Stimulated activated CD8-positive, alpha-beta memory T cell treated with anti-CD3 and anti-CD28 coated beads, Interleukin-12 subunit alpha, Interleukin-12 subunit beta, amount 100 ng/mL, for 4 hours (primary cell): ENCODE data around the gene GPATCH1.
"Not testable (repeated sequence)": the region's sequence is repeated elsewhere in the genome, so short reads cannot be mapped to it uniquely, and the experiment has no call there.

Experiments used
- DNase-seq: peaks from one replicate; pipeline ENCODE4 v3.0.0-alpha.2; 2020; ENCODE audit warnings: low read depth

Gene GPATCH1, protein sequence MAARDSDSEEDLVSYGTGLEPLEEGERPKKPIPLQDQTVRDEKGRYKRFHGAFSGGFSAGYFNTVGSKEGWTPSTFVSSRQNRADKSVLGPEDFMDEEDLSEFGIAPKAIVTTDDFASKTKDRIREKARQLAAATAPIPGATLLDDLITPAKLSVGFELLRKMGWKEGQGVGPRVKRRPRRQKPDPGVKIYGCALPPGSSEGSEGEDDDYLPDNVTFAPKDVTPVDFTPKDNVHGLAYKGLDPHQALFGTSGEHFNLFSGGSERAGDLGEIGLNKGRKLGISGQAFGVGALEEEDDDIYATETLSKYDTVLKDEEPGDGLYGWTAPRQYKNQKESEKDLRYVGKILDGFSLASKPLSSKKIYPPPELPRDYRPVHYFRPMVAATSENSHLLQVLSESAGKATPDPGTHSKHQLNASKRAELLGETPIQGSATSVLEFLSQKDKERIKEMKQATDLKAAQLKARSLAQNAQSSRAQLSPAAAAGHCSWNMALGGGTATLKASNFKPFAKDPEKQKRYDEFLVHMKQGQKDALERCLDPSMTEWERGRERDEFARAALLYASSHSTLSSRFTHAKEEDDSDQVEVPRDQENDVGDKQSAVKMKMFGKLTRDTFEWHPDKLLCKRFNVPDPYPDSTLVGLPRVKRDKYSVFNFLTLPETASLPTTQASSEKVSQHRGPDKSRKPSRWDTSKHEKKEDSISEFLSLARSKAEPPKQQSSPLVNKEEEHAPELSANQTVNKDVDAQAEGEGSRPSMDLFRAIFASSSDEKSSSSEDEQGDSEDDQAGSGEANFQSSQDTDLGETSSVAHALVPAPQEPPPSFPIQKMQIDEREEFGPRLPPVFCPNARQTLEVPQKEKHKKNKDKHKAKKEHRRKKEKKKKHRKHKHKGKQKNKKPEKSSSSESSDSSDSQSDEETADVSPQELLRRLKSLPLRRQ

GRCh38 chr19:33080761-33081681, at the start of gene GPATCH1:
Gene GPATCH1 (plus strand): TSS chr19:33081181. CDS start chr19:33081194, 13 bp downstream.
- DNase-seq = peak; percentile 71

DNA sequence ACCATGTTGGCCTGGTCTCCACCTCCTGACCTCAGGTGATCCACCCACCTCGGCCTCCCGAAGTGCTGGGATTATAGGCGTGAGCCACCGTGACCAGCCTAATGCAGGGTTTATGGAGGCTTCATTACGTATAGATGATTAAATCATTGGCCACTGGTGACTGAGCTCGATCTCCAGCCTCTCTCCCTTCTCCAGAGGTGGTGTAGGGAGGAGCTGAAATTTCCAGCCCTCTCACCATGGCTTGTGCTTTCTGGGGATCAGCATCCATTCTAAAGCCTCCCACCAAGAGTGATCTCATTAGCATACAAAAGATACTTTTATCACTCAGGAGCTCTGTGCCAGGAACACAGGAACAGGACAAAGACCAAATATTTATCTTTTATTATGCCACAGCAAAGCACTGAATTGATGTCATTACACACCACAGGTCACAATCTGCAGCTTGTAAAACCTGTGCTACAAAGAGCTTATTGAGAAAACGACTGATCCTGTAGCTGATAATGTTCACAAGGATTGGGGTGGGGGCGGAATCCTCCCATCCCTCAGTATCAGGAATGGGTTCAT, 48.7 kb upstream of the GPATCH1 start:
- no peak for DNase-seq

GRCh38 chr19:33035461-33035860, 45.5 kb upstream of the GPATCH1 start:
- no peak for DNase-seq

DNA sequence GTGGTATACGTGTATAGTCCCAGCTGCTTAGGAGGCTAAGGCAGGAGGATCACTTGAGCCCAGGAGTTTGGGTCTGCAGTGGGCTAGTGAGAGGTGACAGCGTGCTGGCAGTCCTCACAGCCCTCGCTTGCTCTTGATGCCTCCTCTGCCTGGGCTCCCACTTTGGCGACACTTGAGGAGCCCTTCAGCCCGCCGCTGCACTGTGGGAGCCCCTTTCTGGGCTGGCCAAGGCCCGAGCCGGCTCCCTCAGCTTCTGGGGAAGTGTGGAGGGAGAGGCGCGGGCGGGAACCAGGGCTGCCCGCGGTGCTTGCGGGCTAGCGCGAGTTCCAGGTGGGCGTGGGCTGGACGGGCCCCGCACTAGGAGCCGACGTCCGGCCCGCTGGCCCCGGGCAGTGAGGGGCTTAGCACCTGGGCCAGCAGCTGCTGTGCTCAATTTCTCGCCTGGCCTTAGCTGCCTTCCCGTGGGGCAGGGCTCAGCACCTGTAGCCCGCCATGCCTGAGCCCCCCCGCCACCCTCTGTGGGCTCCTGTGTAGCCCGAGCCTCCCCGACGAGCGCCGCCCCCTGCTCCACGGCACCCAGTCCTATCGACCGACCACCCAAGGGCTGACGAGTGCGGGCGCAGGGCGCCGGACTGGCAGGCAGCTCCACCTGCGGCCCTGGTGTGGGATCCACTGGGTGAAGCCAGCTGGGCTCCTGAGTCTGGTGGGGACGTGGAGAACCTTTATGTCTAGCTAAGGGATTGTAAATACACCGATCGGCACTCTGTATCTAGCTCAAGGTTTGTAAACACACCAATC, 44.4 kb upstream of the GPATCH1 start:
- DNase-seq = not testable (repeated sequence)

GRCh38 chr19:33037168-33038025, 43.6 kb upstream of the GPATCH1 start:
- DNase-seq = not testable (repeated sequence)

DNA sequence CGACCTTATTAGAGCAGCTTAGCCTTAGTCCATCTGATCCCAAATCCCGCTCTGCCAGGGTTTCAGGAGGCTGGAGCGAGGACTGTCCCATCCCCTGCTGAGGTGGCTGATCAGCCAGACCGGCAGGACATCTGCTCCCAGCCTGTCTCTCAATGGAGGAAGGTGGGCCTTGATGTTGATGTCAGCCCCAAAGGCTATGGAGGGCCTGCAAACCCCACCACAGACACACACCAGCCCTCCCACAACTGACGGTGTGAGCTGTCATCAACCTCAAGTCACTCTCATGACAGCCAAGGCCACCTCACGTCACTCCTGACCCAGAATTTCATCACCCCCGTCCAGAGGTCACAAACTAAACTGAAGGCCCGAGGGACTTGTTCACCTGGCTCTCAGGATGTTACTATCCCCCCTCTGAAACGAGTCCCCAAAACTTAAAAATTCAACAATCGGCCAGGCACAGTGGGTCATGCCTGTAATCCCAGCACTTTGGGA, 41.8 kb upstream of the GPATCH1 start:
- no peak for DNase-seq

DNA sequence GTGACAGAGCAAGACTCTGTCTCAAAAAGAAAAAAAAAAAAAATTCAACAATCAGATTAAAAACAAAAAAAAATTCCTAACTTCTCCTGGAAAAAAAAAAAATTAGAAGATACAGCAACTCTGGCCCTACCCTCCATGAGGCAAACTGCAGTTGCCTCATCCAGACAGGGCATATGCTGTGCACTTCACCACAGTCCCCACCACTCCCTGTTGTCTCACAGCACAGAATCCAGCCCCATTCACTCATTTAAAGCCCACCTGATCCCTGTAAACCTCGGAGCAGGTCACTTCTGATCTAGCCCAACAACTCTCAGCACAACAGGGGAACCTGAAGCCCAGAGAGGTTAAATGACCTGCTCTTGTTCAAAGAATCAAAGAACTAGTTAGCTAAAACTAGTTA, 41.2 kb upstream of the GPATCH1 start:
- no peak for DNase-seq

DNA sequence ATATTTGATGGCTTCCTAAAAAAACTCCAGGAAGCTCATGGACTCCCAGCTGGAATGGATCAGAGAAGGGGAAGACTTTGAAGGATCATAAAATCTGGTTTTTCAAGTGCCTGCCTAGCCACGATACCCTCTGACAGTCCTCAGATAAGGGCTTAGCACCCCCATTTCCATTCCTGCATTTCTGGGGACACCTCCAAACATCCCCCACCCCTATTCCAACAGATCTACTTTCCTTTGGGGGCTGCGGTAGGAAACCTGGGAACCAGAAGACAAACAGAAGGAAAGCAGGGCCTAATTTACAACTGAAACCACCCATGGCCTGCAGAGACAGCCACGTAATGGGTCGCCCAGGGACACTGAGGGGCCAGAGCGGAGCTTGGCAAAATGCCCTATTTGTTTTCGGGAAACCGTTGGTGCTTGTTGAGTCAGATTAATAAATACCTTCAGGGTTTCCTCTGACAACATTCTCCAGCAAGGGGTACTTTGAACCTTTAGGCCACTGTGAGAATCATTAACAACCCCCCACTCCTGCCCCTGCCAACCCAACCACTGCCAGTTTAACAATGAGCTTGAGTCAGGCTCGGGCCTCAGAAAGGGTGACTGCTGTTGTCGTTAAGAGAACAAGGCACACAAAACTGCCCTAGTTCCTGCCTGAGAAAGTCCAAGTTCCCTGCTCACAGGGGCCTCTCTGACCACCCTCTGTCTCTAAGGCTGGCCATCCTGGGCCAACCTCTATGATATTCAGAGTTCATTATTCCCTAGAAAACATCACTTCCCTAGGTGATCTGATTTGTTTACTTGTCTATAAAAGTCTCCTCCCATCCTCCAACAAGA, 39.8 kb upstream of the GPATCH1 start:
- no peak for DNase-seq

- DNase-seq = not testable (repeated sequence)
These were observed 39.2 kb upstream of the GPATCH1 start for GRCh38 chr19:33041828-33042160.

DNA sequence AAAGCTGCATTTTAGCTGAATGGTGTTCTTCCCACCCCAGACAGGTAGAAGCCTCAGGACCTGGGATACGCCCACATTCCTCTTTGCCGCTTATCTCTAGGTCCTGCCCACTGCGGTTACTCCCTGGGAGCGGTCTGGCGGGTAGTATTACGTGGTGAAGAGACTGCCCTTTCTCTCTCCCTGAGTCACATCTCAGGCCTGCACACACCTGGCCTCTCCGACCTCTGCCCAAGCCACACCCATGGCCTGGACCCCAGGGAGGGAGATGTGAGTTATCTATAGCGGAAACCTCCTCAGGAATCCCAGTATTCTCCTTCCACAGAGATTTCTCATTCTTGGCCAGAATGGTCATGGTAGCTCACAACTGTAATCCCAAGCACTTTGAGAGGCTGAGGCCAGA, 33.6 kb upstream of the GPATCH1 start:
- no peak for DNase-seq

- DNase-seq = no peak
These were observed 31.9 kb upstream of the GPATCH1 start for GRCh38 chr19:33048806-33049676.

- DNase-seq = no peak
These were observed 30.9 kb upstream of the GPATCH1 start for GRCh38 chr19:33050110-33050509.

DNA sequence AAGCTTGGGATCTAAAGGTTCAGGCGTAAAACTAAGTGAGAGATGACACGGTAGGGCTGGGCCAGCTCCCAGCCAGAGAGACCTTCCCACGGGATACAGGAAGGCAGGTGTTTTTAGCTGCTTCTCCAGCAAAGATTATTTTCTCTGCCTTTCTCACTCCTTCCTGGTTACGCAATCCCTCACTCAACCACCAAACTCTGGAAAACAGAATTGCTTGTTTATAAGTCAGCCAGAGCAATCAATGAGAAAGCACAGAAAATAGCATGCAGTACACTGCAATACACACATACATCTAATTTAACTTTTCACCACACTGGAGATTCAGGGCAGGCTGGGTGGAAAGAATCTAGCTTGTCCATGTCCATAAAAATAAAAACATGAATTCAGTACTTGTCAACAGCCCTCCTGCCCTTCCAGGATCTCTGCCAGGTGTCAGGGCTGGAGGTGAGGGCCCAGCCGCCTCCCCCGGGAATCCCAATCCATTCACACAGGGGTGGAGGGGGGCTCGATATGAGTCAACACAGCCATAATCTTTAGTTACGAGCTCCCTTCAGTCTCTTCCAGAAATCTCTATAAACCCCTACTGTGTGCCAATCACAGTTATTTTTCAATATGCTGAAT, 28.5 kb upstream of the GPATCH1 start:
- no peak for DNase-seq

GRCh38 chr19:33054623-33055022, 26.4 kb upstream of the GPATCH1 start:
- no peak for DNase-seq

- DNase-seq = no peak
These were observed 25.3 kb upstream of the GPATCH1 start for GRCh38 chr19:33055718-33056117.

DNA sequence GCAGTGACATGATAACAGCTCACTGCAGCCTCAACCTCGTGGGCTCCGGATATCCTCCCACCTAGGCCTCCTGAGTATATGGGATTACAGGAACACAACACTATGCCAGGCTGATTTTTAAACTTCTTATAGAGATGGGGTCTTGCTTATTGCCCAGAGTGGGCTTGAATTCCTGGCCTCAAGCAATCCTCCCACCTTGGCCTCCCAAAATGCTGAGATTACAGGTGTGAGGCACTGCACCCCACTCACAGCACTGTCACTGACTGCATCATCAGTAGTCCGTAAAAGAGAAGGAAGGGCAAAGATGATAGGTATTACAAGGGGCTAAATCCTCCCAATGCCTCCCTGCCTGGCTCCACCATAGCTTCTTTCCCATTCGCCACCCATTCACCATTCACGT, 20.4 kb upstream of the GPATCH1 start:
- no peak for DNase-seq

DNA sequence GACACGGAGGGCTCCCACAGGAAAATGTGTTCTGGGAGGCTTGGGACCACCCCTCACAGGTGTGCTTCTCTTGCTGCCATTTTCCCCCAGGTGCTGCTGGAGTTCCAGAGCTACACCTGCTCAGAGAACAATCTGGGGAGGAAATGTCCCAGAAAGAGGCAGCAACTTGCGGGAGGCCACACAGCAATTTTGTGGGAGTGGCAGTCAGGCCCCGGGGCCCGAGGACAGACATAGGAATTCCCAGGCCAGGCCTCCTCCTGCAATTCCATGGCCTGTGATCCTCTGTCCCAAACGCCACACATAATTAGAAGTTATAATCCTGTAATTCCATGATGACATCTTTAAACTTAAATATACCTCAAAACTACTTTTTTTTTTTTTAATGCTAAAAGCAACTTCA, 18.1 kb upstream of the GPATCH1 start:
- DNase-seq = no peak
